GM12864 (cell line): ENCODE data around the gene CTNNB1.

ENCODE experiments used
- DNase-seq: peaks from one replicate; pipeline ENCODE4 v3.0.0-alpha.2; 2011; ENCODE audit warnings: low read depth
- H3K4me3 ChIP-seq: 2 replicates; pipeline ENCODE4 v1.5.1; 2011; ENCODE audit warnings: mild to moderate bottlenecking, low read depth, low read length, control low read depth
- CTCF ChIP-seq: IDR thresholded peaks from 2 replicates; pipeline ENCODE4 v1.5.1; 2011; ENCODE audit warnings: low read depth, mild to moderate bottlenecking, moderate library complexity, low read length, control low read depth, inconsistent platforms; ENCODE audit errors: missing control alignments

Gene CTNNB1

GRCh38 chr3:41223078-41223477 is 23.8 kb downstream of the CTNNB1 start:
- no peak for TF ChIP-seq CTCF
- DNase-seq = no peak
- no peak overlapping the region for H3K4me3 ChIP-seq

DNA sequence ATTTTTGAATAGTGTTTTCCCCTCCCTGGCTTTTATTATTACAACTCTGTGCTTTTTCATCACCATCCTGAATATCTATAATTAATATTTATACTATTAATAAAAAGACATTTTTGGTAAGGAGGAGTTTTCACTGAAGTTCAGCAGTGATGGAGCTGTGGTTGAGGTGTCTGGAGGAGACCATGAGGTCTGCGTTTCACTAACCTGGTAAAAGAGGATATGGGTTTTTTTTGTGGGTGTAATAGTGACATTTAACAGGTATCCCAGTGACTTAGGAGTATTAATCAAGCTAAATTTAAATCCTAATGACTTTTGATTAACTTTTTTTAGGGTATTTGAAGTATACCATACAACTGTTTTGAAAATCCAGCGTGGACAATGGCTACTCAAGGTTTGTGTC is 24.4 kb downstream of the CTNNB1 start:
- no peak for TF ChIP-seq CTCF
- no peak overlapping the region for H3K4me3 ChIP-seq
- no peak for DNase-seq

DNA sequence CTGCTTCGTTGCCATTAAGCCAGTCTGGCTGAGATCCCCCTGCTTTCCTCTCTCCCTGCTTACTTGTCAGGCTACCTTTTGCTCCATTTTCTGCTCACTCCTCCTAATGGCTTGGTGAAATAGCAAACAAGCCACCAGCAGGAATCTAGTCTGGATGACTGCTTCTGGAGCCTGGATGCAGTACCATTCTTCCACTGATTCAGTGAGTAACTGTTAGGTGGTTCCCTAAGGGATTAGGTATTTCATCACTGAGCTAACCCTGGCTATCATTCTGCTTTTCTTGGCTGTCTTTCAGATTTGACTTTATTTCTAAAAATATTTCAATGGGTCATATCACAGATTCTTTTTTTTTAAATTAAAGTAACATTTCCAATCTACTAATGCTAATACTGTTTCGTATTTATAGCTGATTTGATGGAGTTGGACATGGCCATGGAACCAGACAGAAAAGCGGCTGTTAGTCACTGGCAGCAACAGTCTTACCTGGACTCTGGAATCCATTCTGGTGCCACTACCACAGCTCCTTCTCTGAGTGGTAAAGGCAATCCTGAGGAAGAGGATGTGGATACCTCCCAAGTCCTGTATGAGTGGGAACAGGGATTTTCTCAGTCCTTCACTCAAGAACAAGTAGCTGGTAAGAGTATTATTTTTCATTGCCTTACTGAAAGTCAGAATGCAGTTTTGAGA is 25.0 kb downstream of the CTNNB1 start:
- TF ChIP-seq CTCF = no peak
- H3K4me3 ChIP-seq = no peak overlapping the region
- no peak for DNase-seq

- no peak for TF ChIP-seq CTCF
- DNase-seq = no peak
- no peak overlapping the region for H3K4me3 ChIP-seq
Observed at GRCh38 chr3:41234823-41235721, 35.8 kb downstream of the CTNNB1 start.

GRCh38 chr3:41236228-41236627 is 36.9 kb downstream of the CTNNB1 start:
- no peak for TF ChIP-seq CTCF
- no peak overlapping the region for H3K4me3 ChIP-seq
- no peak for DNase-seq

DNA sequence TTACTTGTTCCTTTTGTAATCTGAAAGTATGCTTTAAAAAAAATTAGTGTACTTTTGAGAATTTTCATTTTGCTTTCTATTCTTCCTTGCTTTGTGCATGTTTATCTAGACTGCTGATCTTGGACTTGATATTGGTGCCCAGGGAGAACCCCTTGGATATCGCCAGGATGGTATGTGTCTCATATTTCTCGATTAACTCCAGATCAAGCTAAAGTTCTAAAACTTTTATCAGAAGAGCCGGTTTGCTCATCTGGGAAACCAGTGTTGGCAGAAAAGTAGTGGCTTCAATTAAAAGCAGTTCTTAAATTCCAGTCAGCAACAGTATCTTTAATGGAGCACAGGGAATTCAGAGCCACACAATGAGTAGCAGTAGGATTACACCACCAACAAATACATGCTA is 38.6 kb downstream of the CTNNB1 start:
- no peak for TF ChIP-seq CTCF
- no peak overlapping the region for H3K4me3 ChIP-seq
- DNase-seq = no peak
